ENCODE data around the gene DNLZ. TPM values are rescaled to one million over a fixed set of nuclear protein-coding genes. Genes with fewer than 3 reads are reported as not detected.

The DNLZ gene
- total RNA-seq, 3 donors from 2014 or later = 9.3 to 17.1 (median 10.8) TPM

GRCh38 chr9:136373300-136374182, 10.0 kb upstream of the DNLZ start, which contains the start of gene CARD9:
Gene CARD9, minus strand, starts transcription at chr9:136373669. Its CDS starts 1,591 bp downstream, at chr9:136372078.
- Histone ChIP-seq H3K4me1 (ENCODE audit: low read depth) (no peaks in the 10 kb centered on the region), H3K9me3 (no peaks in the 10 kb centered on the region), H3K4me3 (no peak within 1 kb of the TSS), H3K36me3 (ENCODE audit: low read depth) (no peaks in the 10 kb centered on the region)
- TF ChIP-seq, protein P1, sequence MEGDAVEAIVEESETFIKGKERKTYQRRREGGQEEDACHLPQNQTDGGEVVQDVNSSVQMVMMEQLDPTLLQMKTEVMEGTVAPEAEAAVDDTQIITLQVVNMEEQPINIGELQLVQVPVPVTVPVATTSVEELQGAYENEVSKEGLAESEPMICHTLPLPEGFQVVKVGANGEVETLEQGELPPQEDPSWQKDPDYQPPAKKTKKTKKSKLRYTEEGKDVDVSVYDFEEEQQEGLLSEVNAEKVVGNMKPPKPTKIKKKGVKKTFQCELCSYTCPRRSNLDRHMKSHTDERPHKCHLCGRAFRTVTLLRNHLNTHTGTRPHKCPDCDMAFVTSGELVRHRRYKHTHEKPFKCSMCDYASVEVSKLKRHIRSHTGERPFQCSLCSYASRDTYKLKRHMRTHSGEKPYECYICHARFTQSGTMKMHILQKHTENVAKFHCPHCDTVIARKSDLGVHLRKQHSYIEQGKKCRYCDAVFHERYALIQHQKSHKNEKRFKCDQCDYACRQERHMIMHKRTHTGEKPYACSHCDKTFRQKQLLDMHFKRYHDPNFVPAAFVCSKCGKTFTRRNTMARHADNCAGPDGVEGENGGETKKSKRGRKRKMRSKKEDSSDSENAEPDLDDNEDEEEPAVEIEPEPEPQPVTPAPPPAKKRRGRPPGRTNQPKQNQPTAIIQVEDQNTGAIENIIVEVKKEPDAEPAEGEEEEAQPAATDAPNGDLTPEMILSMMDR (IDR thresholded peaks at IDR 0.05) = no peak
- peak in 1 of 3 donors; percentile 35 for DNase-seq
- intact Hi-C loops (cut with DNase I, micrococcal nuclease) = no loop called here
- peak; percentile 42 for ATAC-seq

- TF ChIP-seq, protein P1 (IDR thresholded peaks at IDR 0.05) = no peak
- intact Hi-C loops (cut with DNase I, micrococcal nuclease) = no loop called here
- Histone ChIP-seq H3K36me3 (ENCODE audit: low read depth) (no peaks in the 10 kb centered on the region), H3K4me1 (ENCODE audit: low read depth) (no peaks in the 10 kb centered on the region), H3K9me3 (no peaks in the 10 kb centered on the region), H3K4me3 (no peak overlapping the region)
- DNase-seq (peak; percentile 37 to 80 (median 58)), ATAC-seq (peak; percentile 72)
Observed at GRCh38 chr9:136372561-136373299, 9.2 kb upstream of the DNLZ start.

- intact Hi-C loops (cut with DNase I, micrococcal nuclease) = no loop called here
- Histone ChIP-seq H3K9me3 (no peaks in the 10 kb centered on the region), H3K4me3 (no peak overlapping the region)
Observed at GRCh38 chr9:136372006-136372405, 8.5 kb upstream of the DNLZ start.

DNA sequence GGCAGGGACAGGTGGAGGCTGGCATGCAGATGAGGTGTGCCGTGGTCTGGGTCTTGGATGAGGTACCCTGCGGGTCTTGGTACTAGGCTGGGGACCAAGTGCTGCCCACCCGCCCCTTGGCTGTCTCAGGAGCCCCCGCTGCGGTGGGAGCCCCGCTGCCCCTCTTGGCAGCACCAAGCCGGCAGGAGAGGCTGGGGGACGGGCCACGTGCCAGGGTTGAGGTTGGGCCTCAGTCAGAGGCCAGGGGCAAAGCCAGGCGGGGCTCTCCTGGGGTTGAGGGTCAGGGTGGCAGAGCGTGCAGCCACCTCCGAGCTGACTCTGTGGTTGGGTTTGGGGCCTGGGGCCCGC, 8.0 kb upstream of the DNLZ start:
- no peak for DNase-seq
- no peak for ATAC-seq
- TF ChIP-seq, protein P1 (IDR thresholded peaks at IDR 0.05) = no peak
- Histone ChIP-seq H3K4me1 (ENCODE audit: low read depth) (no peaks in the 10 kb centered on the region), H3K36me3 (ENCODE audit: low read depth) (no peaks in the 10 kb centered on the region), H3K4me3 (no peak overlapping the region), H3K9me3 (no peaks in the 10 kb centered on the region)
- intact Hi-C loops (cut with DNase I, micrococcal nuclease) = no loop called here

More at GRCh38 chr9:136372006-136372405, 8.5 kb upstream of the DNLZ start:
- Histone ChIP-seq H3K36me3 (ENCODE audit: low read depth) (no peaks in the 10 kb centered on the region), H3K4me1 (ENCODE audit: low read depth) (no peaks in the 10 kb centered on the region)
- TF ChIP-seq, protein P1 (IDR thresholded peaks at IDR 0.05) = no peak
- DNase-seq (no peak), ATAC-seq (no peak)

GRCh38 chr9:136370687-136371532, 7.4 kb upstream of the DNLZ start:
- intact Hi-C loops (cut with DNase I, micrococcal nuclease) = no loop called here
- ATAC-seq (no peak), DNase-seq (no peak)
- Histone ChIP-seq H3K9me3 (no peaks in the 10 kb centered on the region), H3K4me3 (no peak overlapping the region), H3K4me1 (ENCODE audit: low read depth) (no peaks in the 10 kb centered on the region), H3K36me3 (ENCODE audit: low read depth) (no peaks in the 10 kb centered on the region)
- TF ChIP-seq, protein P1 (IDR thresholded peaks at IDR 0.05) = no peak
